HEK293 (cell line): Measurements from ENCODE around the gene TSPAN10.
"Not testable (repeated sequence)": the region's sequence is repeated elsewhere in the genome, so short reads cannot be mapped to it uniquely, and the experiment has no call there.

Experiments used
- CTCF ChIA-PET: fragments of 350-600 bp; formaldehyde crosslinking; extraction: SDS; loops from one replicate; lab custom pipeline; 2021; ENCODE audit warnings: antibody characterized with exemption; lab: Yijun Ruan, JAX
- POLR2A ChIA-PET: fragments of 300-600 bp; formaldehyde crosslinking; extraction: SDS; loops from one replicate; lab custom pipeline; 2020; ENCODE audit warnings: antibody characterized with exemption, inconsistent platforms; lab: Yijun Ruan, JAX
- H3K27ac ChIP-seq: fragments of 200-500 bp; sonication (Bioruptor generic); 2 replicates; pipeline ENCODE4 v1.5.1; 2014; ENCODE audit warnings: low read depth, low read length, control low read depth, inconsistent platforms; ENCODE audit errors: extremely low read depth
- H3K36me3 ChIP-seq, 2 experiments: fragments of 200-500 bp in 1 of 2; sonication (Bioruptor generic) in 1 of 2; 1 replicate in 1 of 2; 2 replicates in 1 of 2; pipeline ENCODE4 v1.5.1; 2014 to 2017; ENCODE audit warnings: inconsistent platforms in 2 of 2, low read length in 2 of 2; ENCODE audit not compliant: control insufficient read depth in 2 of 2, insufficient read depth in 1 of 2
- H3K4me1 ChIP-seq: fragments of 200-500 bp; sonication (Bioruptor generic); 2 replicates; pipeline ENCODE4 v1.5.1; 2014; ENCODE audit warnings: mild to moderate bottlenecking, low read length, inconsistent platforms; ENCODE audit not compliant: control insufficient read depth, insufficient read depth
- H3K4me3 ChIP-seq: 2 replicates; pipeline ENCODE4 v1.5.1; 2011; ENCODE audit warnings: low read depth, mild to moderate bottlenecking, control low read depth, low read length, moderate library complexity
- H3K9me3 ChIP-seq: fragments of 200-500 bp; sonication (Bioruptor generic); 2 replicates; pipeline ENCODE4 v1.5.1; 2014; ENCODE audit warnings: low read depth, low read length, inconsistent platforms; ENCODE audit not compliant: control insufficient read depth, insufficient read depth
- GLIS1 ChIP-seq: fragments of 450-650 bp; formaldehyde crosslinking; IDR thresholded peaks from 2 replicates; pipeline ENCODE4 v1.5.1; 2016; ENCODE audit warnings: missing biosample characterization, missing genetic modification characterization
- KLF16 ChIP-seq: fragments of 450-650 bp; formaldehyde crosslinking; IDR thresholded peaks from 2 replicates; pipeline ENCODE4 v1.5.1; 2017; ENCODE audit warnings: missing biosample characterization, missing genetic modification characterization
- MYNN ChIP-seq: fragments of 450-650 bp; formaldehyde crosslinking; IDR thresholded peaks from 2 replicates; pipeline ENCODE4 v1.5.1; 2016; ENCODE audit warnings: missing biosample characterization, missing genetic modification characterization, borderline replicate concordance
- REPIN1 ChIP-seq: fragments of 450-650 bp; formaldehyde crosslinking; IDR thresholded peaks from 2 replicates; pipeline ENCODE4 v1.5.1; 2017; ENCODE audit warnings: missing biosample characterization, missing genetic modification characterization, low read depth
- YY1 ChIP-seq: fragments of 450-650 bp; formaldehyde crosslinking; IDR thresholded peaks from 2 replicates; pipeline ENCODE4 v1.5.1; 2018; ENCODE audit warnings: missing biosample characterization, missing genetic modification characterization
- ZBTB17 ChIP-seq: fragments of 450-650 bp; formaldehyde crosslinking; IDR thresholded peaks from 2 replicates; pipeline ENCODE4 v1.5.1; 2016; ENCODE audit warnings: missing biosample characterization, missing genetic modification characterization
- ZFP37 ChIP-seq: fragments of 450-650 bp; formaldehyde crosslinking; IDR thresholded peaks from 2 replicates; pipeline ENCODE4 v1.5.1; 2016; ENCODE audit warnings: missing biosample characterization, missing genetic modification characterization
- ZNF121 ChIP-seq: fragments of 450-650 bp; formaldehyde crosslinking; IDR thresholded peaks from 2 replicates; pipeline ENCODE4 v1.5.1; 2016; ENCODE audit warnings: missing biosample characterization, missing genetic modification characterization
- ZNF133 ChIP-seq: fragments of 450-650 bp; formaldehyde crosslinking; IDR thresholded peaks from 2 replicates; pipeline ENCODE4 v1.5.1; 2016; ENCODE audit warnings: missing biosample characterization, missing genetic modification characterization
- ZNF266 ChIP-seq: fragments of 450-650 bp; formaldehyde crosslinking; IDR thresholded peaks from 2 replicates; pipeline ENCODE4 v1.5.1; 2016; ENCODE audit warnings: missing biosample characterization, missing genetic modification characterization, low read depth
- ZNF274 ChIP-seq, 2 experiments: fragments of 200-500 bp in 1 of 2; fragments of 450-650 bp in 1 of 2; sonication (Bioruptor generic) in 1 of 2; formaldehyde crosslinking in 1 of 2; IDR thresholded peaks; 2 replicates each; pipeline versions ENCODE4 v1.5.1 to v1.6.1; 2014 to 2016; ENCODE audit warnings: borderline replicate concordance in 1 of 2, inconsistent platforms in 1 of 2, low read length in 1 of 2, missing biosample characterization in 1 of 2, missing genetic modification characterization in 1 of 2
- ZNF311 ChIP-seq: fragments of 450-650 bp; formaldehyde crosslinking; IDR thresholded peaks from 2 replicates; pipeline ENCODE4 v1.5.1; 2017; ENCODE audit warnings: missing biosample characterization, missing genetic modification characterization, borderline replicate concordance
- ZNF324 ChIP-seq: fragments of 450-650 bp; formaldehyde crosslinking; IDR thresholded peaks from 2 replicates; pipeline ENCODE4 v1.5.1; 2016; ENCODE audit warnings: missing biosample characterization, missing genetic modification characterization
- ZNF350 ChIP-seq: fragments of 450-650 bp; formaldehyde crosslinking; IDR thresholded peaks from 2 replicates; pipeline ENCODE4 v1.5.0; 2017; ENCODE audit warnings: missing biosample characterization, mild to moderate bottlenecking, missing genetic modification characterization
- ZNF404 ChIP-seq: fragments of 450-650 bp; formaldehyde crosslinking; IDR thresholded peaks from 2 replicates; pipeline ENCODE4 v1.5.1; 2017; ENCODE audit warnings: missing biosample characterization, missing genetic modification characterization
- ZNF658 ChIP-seq: fragments of 450-650 bp; formaldehyde crosslinking; IDR thresholded peaks from 2 replicates; pipeline ENCODE4; 2016; ENCODE audit warnings: missing biosample characterization, missing genetic modification characterization
- ZNF76 ChIP-seq: fragments of 450-650 bp; formaldehyde crosslinking; IDR thresholded peaks from 2 replicates; pipeline ENCODE4; 2016; ENCODE audit warnings: low read depth, missing biosample characterization, missing genetic modification characterization, borderline replicate concordance
- ZSCAN16 ChIP-seq: fragments of 450-650 bp; formaldehyde crosslinking; IDR thresholded peaks from 2 replicates; pipeline ENCODE4 v1.5.1; 2016; ENCODE audit warnings: missing biosample characterization, missing genetic modification characterization
- ZSCAN23 ChIP-seq: fragments of 450-650 bp; formaldehyde crosslinking; IDR thresholded peaks from 2 replicates; pipeline ENCODE4 v1.5.1; 2016; ENCODE audit warnings: missing biosample characterization, missing genetic modification characterization
- TF ChIP-seq, protein P1 (sequence below): fragments of 450-650 bp; formaldehyde crosslinking; IDR thresholded peaks from 2 replicates; pipeline ENCODE4 v1.5.1; 2017; ENCODE audit warnings: missing biosample characterization, missing genetic modification characterization
- TF ChIP-seq, protein P2 (sequence below): fragments of 450-650 bp; IDR thresholded peaks from 2 replicates; pipeline ENCODE4 v1.5.1; 2018; ENCODE audit warnings: missing biosample characterization, mild to moderate bottlenecking, missing genetic modification characterization
- TF ChIP-seq, protein P3 (sequence below): fragments of 450-650 bp; formaldehyde crosslinking; IDR thresholded peaks from 2 replicates; pipeline ENCODE4 v1.5.1; 2016; ENCODE audit warnings: missing biosample characterization, missing genetic modification characterization, borderline replicate concordance

The TSPAN10 gene

DNA sequence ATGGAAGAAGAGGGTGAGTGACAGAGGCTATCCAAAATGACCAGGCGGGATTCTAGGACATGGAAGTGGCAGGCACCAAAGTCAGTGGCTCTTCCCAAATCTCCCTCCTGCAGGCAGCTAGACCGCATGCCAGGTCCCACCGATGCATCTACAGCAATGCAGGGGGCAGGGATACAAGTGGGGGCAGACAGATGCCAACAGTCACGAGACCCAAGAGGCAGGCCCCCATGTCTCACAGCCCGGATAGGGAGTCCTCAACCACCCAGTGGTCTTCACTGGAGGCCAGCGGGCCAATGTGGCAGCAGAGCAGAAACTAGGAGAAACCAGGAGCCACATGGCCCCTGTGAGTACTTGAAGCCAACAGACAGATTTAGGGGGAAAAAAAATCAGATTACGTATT is 20.1 kb upstream of the TSPAN10 start:
- no peak overlapping the region for H3K4me3 ChIP-seq
- POLR2A ChIA-PET = no interaction called here
- CTCF ChIA-PET = interaction anchor here (3.2 kb wide), 1 partner anchor 16 kb away, joined by 23 read pairs; no protein-coding TSS in a partner anchor
- H3K27ac ChIP-seq = no peak overlapping the region
- no peaks in the 10 kb centered on the region for H3K9me3 ChIP-seq
- H3K36me3 ChIP-seq = peaks cover 60 to 79% of the 10 kb centered on the region in 2 experiments
- no peaks in the 10 kb centered on the region for H3K4me1 ChIP-seq
- TF ChIP-seq YY1 (tag by site-specific recombination) (no peak), ZSCAN16 (tag by site-specific recombination) (no peak), GLIS1 (tag by site-specific recombination) (0 out of 2 replicates have a peak, but pooled peaks have one; percentile 7), MYNN (tag by site-specific recombination) (no peak), REPIN1 (tag by site-specific recombination) (no peak), ZNF658 (tag by site-specific recombination) (no peak)
- TF ChIP-seq, protein P1, sequence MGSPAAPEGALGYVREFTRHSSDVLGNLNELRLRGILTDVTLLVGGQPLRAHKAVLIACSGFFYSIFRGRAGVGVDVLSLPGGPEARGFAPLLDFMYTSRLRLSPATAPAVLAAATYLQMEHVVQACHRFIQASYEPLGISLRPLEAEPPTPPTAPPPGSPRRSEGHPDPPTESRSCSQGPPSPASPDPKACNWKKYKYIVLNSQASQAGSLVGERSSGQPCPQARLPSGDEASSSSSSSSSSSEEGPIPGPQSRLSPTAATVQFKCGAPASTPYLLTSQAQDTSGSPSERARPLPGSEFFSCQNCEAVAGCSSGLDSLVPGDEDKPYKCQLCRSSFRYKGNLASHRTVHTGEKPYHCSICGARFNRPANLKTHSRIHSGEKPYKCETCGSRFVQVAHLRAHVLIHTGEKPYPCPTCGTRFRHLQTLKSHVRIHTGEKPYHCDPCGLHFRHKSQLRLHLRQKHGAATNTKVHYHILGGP (tag by site-specific recombination) = no peak

DNA sequence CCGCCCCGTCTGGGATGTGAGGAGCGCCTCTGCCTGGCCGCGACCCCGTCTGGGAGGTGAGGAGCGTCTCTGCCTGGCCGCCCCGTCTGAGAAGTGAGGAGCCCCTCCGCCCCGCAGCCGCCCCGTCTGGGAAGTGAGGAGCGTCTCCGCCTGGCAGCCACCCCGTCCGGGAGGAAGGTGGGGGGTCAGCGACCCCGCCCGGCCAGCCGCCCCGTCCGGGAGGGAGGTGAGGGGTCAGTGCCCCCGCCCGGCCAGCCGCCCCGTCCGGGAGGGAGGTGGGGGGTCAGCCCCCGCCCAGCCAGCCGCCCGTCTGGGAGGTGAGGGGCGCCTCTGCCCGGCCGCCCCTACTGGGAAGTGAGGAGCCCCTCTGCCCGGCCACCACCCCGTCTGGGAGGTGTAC is 18.7 kb upstream of the TSPAN10 start:
- CTCF ChIA-PET, H3K27ac ChIP-seq, H3K9me3 ChIP-seq, H3K4me3 ChIP-seq, H3K4me1 ChIP-seq, POLR2A ChIA-PET: not testable (repeated sequence)
- H3K36me3 ChIP-seq = peaks cover 60 to 78% of the 10 kb centered on the region in 2 experiments

DNA sequence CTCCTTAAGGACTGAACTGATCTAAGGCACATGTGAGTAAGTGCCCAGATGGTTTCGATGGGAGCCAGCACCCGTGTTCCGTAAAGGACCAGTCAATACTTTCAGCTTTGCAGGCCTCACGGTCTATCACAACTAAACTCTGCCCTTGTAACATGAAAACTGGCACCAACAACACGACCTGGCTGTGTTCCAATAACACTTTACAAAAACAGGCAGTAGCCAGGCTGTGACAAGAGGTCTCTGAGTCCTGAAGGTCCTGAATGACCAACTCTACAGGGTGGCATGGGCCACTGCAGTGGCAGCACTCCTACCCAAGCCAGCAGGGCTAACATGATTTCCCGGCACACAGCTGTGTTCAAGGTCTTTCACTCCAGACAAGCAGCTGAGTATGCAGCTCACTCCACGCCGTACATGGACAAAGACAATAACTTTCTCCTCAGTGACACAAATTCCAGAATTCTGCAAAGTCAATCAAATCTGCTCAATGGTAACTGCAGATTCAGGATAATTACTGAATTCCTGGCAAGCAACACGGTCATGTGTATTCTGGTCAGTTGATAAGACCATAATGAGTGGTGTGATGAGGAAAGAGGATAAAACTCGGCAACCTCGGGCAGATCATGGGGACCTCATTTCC is 15.4 kb upstream of the TSPAN10 start:
- H3K9me3 ChIP-seq = no peaks in the 10 kb centered on the region
- peaks cover 75 to 83% of the 10 kb centered on the region in 2 experiments for H3K36me3 ChIP-seq
- POLR2A ChIA-PET = interaction anchor here (1.1 kb wide), 1 partner anchor 45 kb away, joined by 5 read pairs; the partner anchor contains the start of genes CCDC137 and OXLD1
- CTCF ChIA-PET = interaction anchor here (1.1 to 1.6 kb wide), 2 partner anchors 14 to 20 kb away, joined by 3 to 6 read pairs; no protein-coding TSS in a partner anchor
- no peaks in the 10 kb centered on the region for H3K4me1 ChIP-seq
- H3K27ac ChIP-seq = peak overlapping the region; percentile 6; the same call in 1 of the 2 replicates
- H3K4me3 ChIP-seq = no peak overlapping the region
- TF ChIP-seq, protein P2, sequence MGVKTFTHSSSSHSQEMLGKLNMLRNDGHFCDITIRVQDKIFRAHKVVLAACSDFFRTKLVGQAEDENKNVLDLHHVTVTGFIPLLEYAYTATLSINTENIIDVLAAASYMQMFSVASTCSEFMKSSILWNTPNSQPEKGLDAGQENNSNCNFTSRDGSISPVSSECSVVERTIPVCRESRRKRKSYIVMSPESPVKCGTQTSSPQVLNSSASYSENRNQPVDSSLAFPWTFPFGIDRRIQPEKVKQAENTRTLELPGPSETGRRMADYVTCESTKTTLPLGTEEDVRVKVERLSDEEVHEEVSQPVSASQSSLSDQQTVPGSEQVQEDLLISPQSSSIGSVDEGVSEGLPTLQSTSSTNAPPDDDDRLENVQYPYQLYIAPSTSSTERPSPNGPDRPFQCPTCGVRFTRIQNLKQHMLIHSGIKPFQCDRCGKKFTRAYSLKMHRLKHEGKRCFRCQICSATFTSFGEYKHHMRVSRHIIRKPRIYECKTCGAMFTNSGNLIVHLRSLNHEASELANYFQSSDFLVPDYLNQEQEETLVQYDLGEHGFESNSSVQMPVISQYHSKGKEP (tag by site-specific recombination) = no peak
- TF ChIP-seq ZNF133 (tag by site-specific recombination) (no peak), ZNF350 (tag by site-specific recombination) (no peak), ZNF311 (tag by site-specific recombination) (no peak), ZBTB17 (tag by site-specific recombination) (no peak), ZNF121 (no peak), ZNF266 (tag by site-specific recombination) (no peak), ZNF76 (no peak), ZNF404 (tag by site-specific recombination) (no peak), ZFP37 (tag by site-specific recombination) (no peak), ZNF324 (tag by site-specific recombination) (no peak), ZSCAN23 (tag by site-specific recombination) (no peak), ZNF274 (IDR thresholded peaks at IDR 0.05; ENCODE audit: low read length) (no peak), ZNF274 (tag by site-specific recombination; IDR thresholded peaks at IDR 0.05; ENCODE audit: borderline replicate concordance) (no peak), KLF16 (no peak)
- TF ChIP-seq, protein P3, sequence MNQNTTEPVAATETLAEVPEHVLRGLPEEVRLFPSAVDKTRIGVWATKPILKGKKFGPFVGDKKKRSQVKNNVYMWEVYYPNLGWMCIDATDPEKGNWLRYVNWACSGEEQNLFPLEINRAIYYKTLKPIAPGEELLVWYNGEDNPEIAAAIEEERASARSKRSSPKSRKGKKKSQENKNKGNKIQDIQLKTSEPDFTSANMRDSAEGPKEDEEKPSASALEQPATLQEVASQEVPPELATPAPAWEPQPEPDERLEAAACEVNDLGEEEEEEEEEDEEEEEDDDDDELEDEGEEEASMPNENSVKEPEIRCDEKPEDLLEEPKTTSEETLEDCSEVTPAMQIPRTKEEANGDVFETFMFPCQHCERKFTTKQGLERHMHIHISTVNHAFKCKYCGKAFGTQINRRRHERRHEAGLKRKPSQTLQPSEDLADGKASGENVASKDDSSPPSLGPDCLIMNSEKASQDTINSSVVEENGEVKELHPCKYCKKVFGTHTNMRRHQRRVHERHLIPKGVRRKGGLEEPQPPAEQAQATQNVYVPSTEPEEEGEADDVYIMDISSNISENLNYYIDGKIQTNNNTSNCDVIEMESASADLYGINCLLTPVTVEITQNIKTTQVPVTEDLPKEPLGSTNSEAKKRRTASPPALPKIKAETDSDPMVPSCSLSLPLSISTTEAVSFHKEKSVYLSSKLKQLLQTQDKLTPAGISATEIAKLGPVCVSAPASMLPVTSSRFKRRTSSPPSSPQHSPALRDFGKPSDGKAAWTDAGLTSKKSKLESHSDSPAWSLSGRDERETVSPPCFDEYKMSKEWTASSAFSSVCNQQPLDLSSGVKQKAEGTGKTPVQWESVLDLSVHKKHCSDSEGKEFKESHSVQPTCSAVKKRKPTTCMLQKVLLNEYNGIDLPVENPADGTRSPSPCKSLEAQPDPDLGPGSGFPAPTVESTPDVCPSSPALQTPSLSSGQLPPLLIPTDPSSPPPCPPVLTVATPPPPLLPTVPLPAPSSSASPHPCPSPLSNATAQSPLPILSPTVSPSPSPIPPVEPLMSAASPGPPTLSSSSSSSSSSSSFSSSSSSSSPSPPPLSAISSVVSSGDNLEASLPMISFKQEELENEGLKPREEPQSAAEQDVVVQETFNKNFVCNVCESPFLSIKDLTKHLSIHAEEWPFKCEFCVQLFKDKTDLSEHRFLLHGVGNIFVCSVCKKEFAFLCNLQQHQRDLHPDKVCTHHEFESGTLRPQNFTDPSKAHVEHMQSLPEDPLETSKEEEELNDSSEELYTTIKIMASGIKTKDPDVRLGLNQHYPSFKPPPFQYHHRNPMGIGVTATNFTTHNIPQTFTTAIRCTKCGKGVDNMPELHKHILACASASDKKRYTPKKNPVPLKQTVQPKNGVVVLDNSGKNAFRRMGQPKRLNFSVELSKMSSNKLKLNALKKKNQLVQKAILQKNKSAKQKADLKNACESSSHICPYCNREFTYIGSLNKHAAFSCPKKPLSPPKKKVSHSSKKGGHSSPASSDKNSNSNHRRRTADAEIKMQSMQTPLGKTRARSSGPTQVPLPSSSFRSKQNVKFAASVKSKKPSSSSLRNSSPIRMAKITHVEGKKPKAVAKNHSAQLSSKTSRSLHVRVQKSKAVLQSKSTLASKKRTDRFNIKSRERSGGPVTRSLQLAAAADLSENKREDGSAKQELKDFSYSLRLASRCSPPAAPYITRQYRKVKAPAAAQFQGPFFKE (tag by site-specific recombination) = no peak
